BLaER1 treated with 17β-estradiol and CSF1 and Interleukin-3, amounts not matched to agents 10 nM and 100 nM (cell line): ENCODE data around the gene GRHL3.

Source experiments
- H3K27ac ChIP-seq, 11 experiments: shearing (Covaris generic); formaldehyde crosslinking; 2 replicates each; pipeline ENCODE4 v1.8.1; 2022
- H3K27me3 ChIP-seq, 11 experiments: shearing (Covaris generic); formaldehyde crosslinking; 2 replicates each; pipeline ENCODE4 v1.8.1; 2022
- H3K36me3 ChIP-seq, 11 experiments: shearing (Covaris generic); formaldehyde crosslinking; 2 replicates each; pipeline ENCODE4 v1.8.1; 2022
- H3K4me1 ChIP-seq, 10 experiments: shearing (Covaris generic); formaldehyde crosslinking; 2 replicates each; pipeline ENCODE4 v1.8.1; 2022
- H3K4me2 ChIP-seq, 11 experiments: shearing (Covaris generic); formaldehyde crosslinking; 2 replicates each; pipeline ENCODE4 v1.8.1; 2022
- H3K4me3 ChIP-seq, 10 experiments: shearing (Covaris generic); formaldehyde crosslinking; 2 replicates each; pipeline ENCODE4 v1.8.1; 2022
- H3K9ac ChIP-seq, 11 experiments: shearing (Covaris generic); formaldehyde crosslinking; 2 replicates each; pipeline ENCODE4 v1.8.1; 2022
- H3K9me3 ChIP-seq, 11 experiments: shearing (Covaris generic); formaldehyde crosslinking; replicated peaks in 1 of 11; 2 replicates each; pipeline ENCODE4 v1.8.1; 2022
- H4K20me1 ChIP-seq, 11 experiments: shearing (Covaris generic); formaldehyde crosslinking; 2 replicates each; pipeline ENCODE4 v1.8.1; 2022
- Cebpa-rat ChIP-seq, 11 experiments: shearing (Covaris generic); IDR thresholded peaks; 2 replicates each; pipeline ENCODE4 v1.8.1; 2022

Gene GRHL3

DNA sequence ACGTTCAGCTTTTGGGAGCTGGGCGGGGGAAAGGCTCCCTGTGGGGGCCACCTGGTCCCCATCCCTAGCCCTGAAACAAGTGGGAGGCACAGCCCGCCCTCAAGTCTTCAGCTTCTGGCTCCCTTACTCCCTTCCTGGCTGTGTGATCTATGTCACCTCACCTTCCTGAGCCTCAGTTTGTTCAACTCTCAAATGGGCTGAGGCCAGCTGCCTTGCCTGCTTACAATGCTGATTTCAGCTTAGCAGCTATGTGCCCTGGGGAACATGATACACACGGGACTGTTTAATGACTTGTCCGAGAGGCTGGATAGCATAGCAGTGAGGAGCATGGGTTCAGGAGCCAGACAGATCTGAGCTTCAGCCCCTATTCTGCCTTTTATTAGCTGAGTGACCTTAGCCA is 19.3 kb downstream of the GRHL3 start:
- Histone ChIP-seq H3K4me1 (peaks cover 17 to 54% (median 38%) of the 10 kb centered on the region in 10 experiments), H3K9me3 (peaks cover 0 to 11% (median 5%) of the 10 kb centered on the region in 11 experiments; a peak in 8 of 22 replicates), H3K4me3 (no peak overlapping the region), H3K27ac (no peak overlapping the region), H3K9ac (no peak overlapping the region), H3K27me3 (no peaks in the 10 kb centered on the region; a peak in 2 of 22 replicates), H3K4me2 (no peak overlapping the region), H4K20me1 (peaks cover 0 to 16% (median 0%) of the 10 kb centered on the region in 11 experiments; a peak in 8 of 22 replicates), H3K36me3 (no peaks in the 10 kb centered on the region)
- TF ChIP-seq Cebpa-rat (IDR thresholded peaks at IDR 0.05), result no peak

GRCh38 chr1:24339996-24340395 is 20.8 kb downstream of the GRHL3 start:
- H3K27ac ChIP-seq, result no peak overlapping the region
- peak overlapping the region in 4 of 11 experiments; percentile 10 to 74 (median 42); a peak in 4 of 22 replicates for H3K4me2 ChIP-seq
- H3K9me3 ChIP-seq, result no peaks in the 10 kb centered on the region
- H4K20me1 ChIP-seq, result peaks cover 0 to 16% (median 0%) of the 10 kb centered on the region in 11 experiments; a peak in 8 of 22 replicates
- no peaks in the 10 kb centered on the region for H3K36me3 ChIP-seq
- TF ChIP-seq Cebpa-rat (IDR thresholded peaks at IDR 0.05), result no peak
- H3K4me1 ChIP-seq, result peaks cover 17 to 42% (median 29%) of the 10 kb centered on the region in 10 experiments
- H3K4me3 ChIP-seq, result no peak overlapping the region
- H3K9ac ChIP-seq, result no peak overlapping the region
- no peaks in the 10 kb centered on the region; a peak in 1 of 22 replicates for H3K27me3 ChIP-seq

GRCh38 chr1:24340770-24341169 is 21.6 kb downstream of the GRHL3 start:
- no peaks in the 10 kb centered on the region for H3K36me3 ChIP-seq
- H3K9ac ChIP-seq, result no peak overlapping the region
- H4K20me1 ChIP-seq, result peaks cover 0 to 16% (median 0%) of the 10 kb centered on the region in 11 experiments; a peak in 8 of 22 replicates
- TF ChIP-seq Cebpa-rat (IDR thresholded peaks at IDR 0.05), result no peak
- H3K27ac ChIP-seq, result no peak overlapping the region
- no peaks in the 10 kb centered on the region for H3K9me3 ChIP-seq
- H3K27me3 ChIP-seq, result no peaks in the 10 kb centered on the region; a peak in 2 of 22 replicates
- H3K4me2 ChIP-seq, result peak overlapping the region; percentile 27 to 74 (median 66)
- no peak overlapping the region for H3K4me3 ChIP-seq
- H3K4me1 ChIP-seq, result peaks cover 17 to 36% (median 26%) of the 10 kb centered on the region in 10 experiments

GRCh38 chr1:24341260-24341659 is 22.1 kb downstream of the GRHL3 start:
- Histone ChIP-seq H3K36me3 (no peaks in the 10 kb centered on the region), H3K4me2 (peak overlapping the region; percentile 27 to 74 (median 66)), H3K9ac (no peak overlapping the region), H3K9me3 (no peaks in the 10 kb centered on the region), H3K4me1 (peaks cover 17 to 36% (median 25%) of the 10 kb centered on the region in 10 experiments), H3K27ac (no peak overlapping the region), H4K20me1 (peaks cover 0 to 16% (median 0%) of the 10 kb centered on the region in 11 experiments; a peak in 8 of 22 replicates), H3K27me3 (no peaks in the 10 kb centered on the region; a peak in 2 of 22 replicates), H3K4me3 (no peak overlapping the region)
- TF ChIP-seq Cebpa-rat (IDR thresholded peaks at IDR 0.05), result no peak

DNA sequence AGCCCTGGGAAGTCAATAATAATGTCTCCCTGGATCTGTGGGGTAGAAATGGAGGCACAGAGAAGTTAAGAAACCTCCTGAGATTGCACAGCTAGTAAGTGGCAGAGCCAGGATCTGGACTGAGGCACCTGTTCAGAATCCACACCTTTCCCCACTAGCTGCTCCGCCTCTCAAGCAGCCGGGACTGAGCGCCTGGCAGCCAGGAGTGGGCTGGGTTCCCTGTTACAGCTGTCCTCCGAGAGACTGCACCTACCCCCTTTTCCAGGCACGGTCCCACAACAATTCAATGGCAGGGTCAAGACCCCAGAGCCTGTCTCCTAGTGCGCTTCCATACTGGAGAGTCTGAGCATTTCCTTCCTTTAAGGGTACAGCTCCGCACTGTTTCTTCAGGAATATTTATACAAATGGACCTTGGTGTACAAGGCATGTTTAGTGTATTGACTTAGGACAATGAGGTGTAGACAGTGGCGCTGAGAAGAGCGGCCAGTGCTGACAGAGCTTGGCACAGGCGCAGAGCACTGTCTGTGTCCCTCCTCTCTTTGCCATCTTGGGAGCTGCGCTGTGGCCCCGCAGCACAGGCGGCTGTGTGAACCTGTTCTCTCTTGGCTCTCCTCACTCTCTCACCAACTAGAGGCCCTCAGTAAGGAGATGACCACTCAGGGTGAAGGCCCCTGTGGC is 24.4 kb downstream of the GRHL3 start:
- no peaks in the 10 kb centered on the region for H3K9me3 ChIP-seq
- peaks cover 13 to 34% (median 28%) of the 10 kb centered on the region in 10 experiments; a peak in 19 of 20 replicates for H3K4me1 ChIP-seq
- no peak overlapping the region for H3K27ac ChIP-seq
- TF ChIP-seq Cebpa-rat (IDR thresholded peaks at IDR 0.05), result no peak
- H3K27me3 ChIP-seq, result no peaks in the 10 kb centered on the region; a peak in 2 of 22 replicates
- H3K4me3 ChIP-seq, result no peak overlapping the region
- no peaks in the 10 kb centered on the region for H3K36me3 ChIP-seq
- H3K9ac ChIP-seq, result no peak overlapping the region
- H4K20me1 ChIP-seq, result peaks cover 0 to 12% (median 0%) of the 10 kb centered on the region in 11 experiments; a peak in 7 of 22 replicates
- H3K4me2 ChIP-seq, result no peak overlapping the region

DNA sequence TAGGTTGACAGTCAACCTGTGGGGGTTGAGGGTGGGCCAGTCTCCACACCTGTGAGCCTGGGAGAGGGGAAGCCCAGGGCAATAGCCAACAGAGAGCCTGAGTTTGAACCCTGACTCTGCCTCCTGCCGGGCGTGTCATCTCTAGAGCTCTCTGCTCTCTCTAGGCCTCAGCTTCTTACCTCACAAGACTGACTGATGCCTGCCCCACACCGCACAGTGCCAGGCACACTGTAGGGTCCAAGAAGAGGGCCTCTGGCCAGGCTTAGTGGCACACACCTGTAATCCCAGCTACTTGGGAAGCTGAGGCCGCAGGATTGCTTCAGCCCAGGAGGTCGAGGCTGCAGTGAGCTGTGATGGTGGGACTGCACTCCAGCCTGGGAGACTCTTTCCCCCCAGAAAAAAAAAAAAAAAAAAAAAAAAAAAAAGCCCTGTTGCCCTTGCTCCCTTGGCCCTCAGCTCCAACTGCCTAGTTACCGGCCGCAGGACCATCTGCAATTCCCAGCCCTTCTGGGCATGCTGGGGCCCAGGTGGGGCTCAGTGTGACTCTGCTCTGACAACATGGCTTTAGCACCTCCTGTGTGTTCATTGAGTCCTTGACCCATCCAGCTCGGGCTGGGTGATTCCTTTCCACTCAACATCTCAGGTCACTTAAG is 25.1 kb downstream of the GRHL3 start:
- Histone ChIP-seq H4K20me1 (peaks cover 0 to 12% (median 0%) of the 10 kb centered on the region in 11 experiments; a peak in 7 of 22 replicates), H3K9ac (no peak overlapping the region), H3K36me3 (no peaks in the 10 kb centered on the region), H3K4me2 (no peak overlapping the region), H3K4me1 (peaks cover 13 to 34% (median 28%) of the 10 kb centered on the region in 10 experiments; a peak in 19 of 20 replicates), H3K4me3 (no peak overlapping the region), H3K27me3 (no peaks in the 10 kb centered on the region; a peak in 2 of 22 replicates), H3K27ac (no peak overlapping the region), H3K9me3 (no peaks in the 10 kb centered on the region)
- no peak for TF ChIP-seq Cebpa-rat (IDR thresholded peaks at IDR 0.05)

DNA sequence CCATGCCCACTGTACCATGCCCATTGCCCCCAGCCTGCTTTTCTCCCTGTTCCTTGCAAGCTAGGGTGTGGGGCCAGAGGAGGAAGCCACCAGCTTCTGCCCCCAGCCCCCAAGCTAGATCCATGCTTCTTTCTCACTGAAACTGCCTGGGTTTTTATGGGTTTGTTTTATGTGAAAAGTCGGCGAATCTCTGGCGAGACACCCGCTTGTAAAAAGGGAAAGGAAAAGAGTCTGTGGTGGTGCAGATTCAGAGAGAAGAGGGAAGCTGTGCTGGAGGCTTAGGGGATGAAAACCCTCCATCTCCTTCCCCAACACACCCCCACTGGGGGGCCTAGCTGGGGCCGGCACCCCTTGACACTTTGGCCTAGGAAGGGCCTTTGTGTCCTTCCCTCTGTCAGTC is 26.2 kb downstream of the GRHL3 start:
- H3K4me2 ChIP-seq, result no peak overlapping the region
- no peaks in the 10 kb centered on the region; a peak in 2 of 22 replicates for H3K27me3 ChIP-seq
- no peak overlapping the region for H3K27ac ChIP-seq
- H3K9me3 ChIP-seq, result no peaks in the 10 kb centered on the region
- H3K4me3 ChIP-seq, result no peak overlapping the region
- H3K4me1 ChIP-seq, result peaks cover 13 to 35% (median 29%) of the 10 kb centered on the region in 10 experiments
- TF ChIP-seq Cebpa-rat (IDR thresholded peaks at IDR 0.05), result no peak
- H4K20me1 ChIP-seq, result peaks cover 0 to 12% (median 0%) of the 10 kb centered on the region in 11 experiments; a peak in 6 of 22 replicates
- no peaks in the 10 kb centered on the region for H3K36me3 ChIP-seq
- no peak overlapping the region for H3K9ac ChIP-seq

- H3K9me3 ChIP-seq, result no peaks in the 10 kb centered on the region
- no peak overlapping the region for H3K9ac ChIP-seq
- no peaks in the 10 kb centered on the region for H3K36me3 ChIP-seq
- TF ChIP-seq Cebpa-rat (IDR thresholded peaks at IDR 0.05), result no peak
- peak overlapping the region in 6 of 11 experiments; percentile 1 to 41 (median 16); a peak in 7 of 22 replicates for H3K4me2 ChIP-seq
- 0 out of 22 replicates have a peak, but pooled peaks cover 0 to 3% (median 0%) of the 10 kb centered on the region in 11 experiments for H4K20me1 ChIP-seq
- no peaks in the 10 kb centered on the region; a peak in 2 of 22 replicates for H3K27me3 ChIP-seq
- no peak overlapping the region for H3K4me3 ChIP-seq
- peaks cover 13 to 34% (median 22%) of the 10 kb centered on the region in 10 experiments for H3K4me1 ChIP-seq
- H3K27ac ChIP-seq, result no peak overlapping the region
Observed at GRCh38 chr1:24347159-24347934, 28.2 kb downstream of the GRHL3 start.
